ENCODE data around the gene MAGI2. TPM values are rescaled to one million over a fixed set of nuclear protein-coding genes. Genes with fewer than 3 reads are reported as not detected.

Gene MAGI2
- total RNA-seq, 2 experiments from 2014 or later = 0.09 to 0.19 TPM

GRCh38 chr7:79165225-79165624, 288.2 kb downstream of the MAGI2 start:
- Mint-ChIP-seq H3K27me3 (no peaks in the 10 kb centered on the region), H3K27ac (no peak overlapping the region)

GRCh38 chr7:79159040-79159664, 294.3 kb downstream of the MAGI2 start:
- no peak for ATAC-seq
- no peak overlapping the region for H3K4me3 Mint-ChIP-seq
- DNase-seq = no peak
- CTCF ChIA-PET = no interaction called here
- no peaks in the 10 kb centered on the region for H3K4me1 Mint-ChIP-seq
- H3K27ac Mint-ChIP-seq = no peak overlapping the region
- no peaks in the 10 kb centered on the region for H3K27me3 Mint-ChIP-seq
- H3K9me3 Mint-ChIP-seq (ENCODE audit: low read depth) = peaks cover 5% of the 10 kb centered on the region
- no peaks in the 10 kb centered on the region for H3K36me3 Mint-ChIP-seq

More at GRCh38 chr7:79165225-79165624, 288.2 kb downstream of the MAGI2 start:
- DNase-seq (no peak), ATAC-seq (no peak)
- H3K36me3 Mint-ChIP-seq = no peaks in the 10 kb centered on the region
- peaks cover 4% of the 10 kb centered on the region for H3K9me3 Mint-ChIP-seq (ENCODE audit: low read depth)
- CTCF ChIA-PET = no interaction called here
- H3K4me1 Mint-ChIP-seq = no peaks in the 10 kb centered on the region
- H3K4me3 Mint-ChIP-seq = no peak overlapping the region

GRCh38 chr7:79157281-79157680, 296.2 kb downstream of the MAGI2 start:
- Mint-ChIP-seq H3K27ac (no peak overlapping the region), H3K27me3 (no peaks in the 10 kb centered on the region), H3K36me3 (no peaks in the 10 kb centered on the region), H3K4me1 (no peaks in the 10 kb centered on the region), H3K4me3 (no peak overlapping the region), H3K9me3 (ENCODE audit: low read depth) (peaks cover 6% of the 10 kb centered on the region)
- ATAC-seq = no peak
- CTCF ChIA-PET = no interaction called here
- DNase-seq = no peak

GRCh38 chr7:79149831-79150230, 303.6 kb downstream of the MAGI2 start:
- Mint-ChIP-seq H3K27me3 (no peaks in the 10 kb centered on the region), H3K9me3 (ENCODE audit: low read depth) (peaks cover 9% of the 10 kb centered on the region), H3K4me1 (no peaks in the 10 kb centered on the region), H3K4me3 (no peak overlapping the region), H3K27ac (no peak overlapping the region), H3K36me3 (no peaks in the 10 kb centered on the region)
- CTCF ChIA-PET = no interaction called here
- no peak for DNase-seq
- no peak for ATAC-seq

- no peak for ATAC-seq
- CTCF ChIA-PET = no interaction called here
- Mint-ChIP-seq H3K27me3 (no peaks in the 10 kb centered on the region), H3K9me3 (ENCODE audit: low read depth) (peaks cover 11% of the 10 kb centered on the region), H3K4me1 (no peaks in the 10 kb centered on the region), H3K4me3 (no peak overlapping the region), H3K27ac (no peak overlapping the region), H3K36me3 (no peaks in the 10 kb centered on the region)
- DNase-seq = no peak
These were observed 310.8 kb downstream of the MAGI2 start for GRCh38 chr7:79142706-79143105.

- Mint-ChIP-seq H3K27me3 (no peaks in the 10 kb centered on the region), H3K27ac (no peak overlapping the region), H3K4me1 (no peaks in the 10 kb centered on the region), H3K4me3 (no peak overlapping the region), H3K36me3 (no peaks in the 10 kb centered on the region), H3K9me3 (ENCODE audit: low read depth) (peaks cover 9% of the 10 kb centered on the region)
- CTCF ChIA-PET = no interaction called here
- no peak for ATAC-seq
- no peak for DNase-seq
These were observed 312.2 kb downstream of the MAGI2 start for GRCh38 chr7:79141252-79141651.

- Mint-ChIP-seq H3K9me3 (ENCODE audit: low read depth) (peaks cover 8% of the 10 kb centered on the region), H3K4me3 (no peak overlapping the region), H3K36me3 (no peaks in the 10 kb centered on the region), H3K4me1 (no peaks in the 10 kb centered on the region), H3K27ac (no peak overlapping the region), H3K27me3 (no peaks in the 10 kb centered on the region)
- no peak for ATAC-seq
- CTCF ChIA-PET = interaction anchor here (1.5 kb wide), 1 partner anchor 12 kb away, joined by 3 read pairs; no protein-coding TSS in a partner anchor
- no peak for DNase-seq
These were observed 315.5 kb downstream of the MAGI2 start for GRCh38 chr7:79137942-79138341.

GRCh38 chr7:79132844-79133451, 320.5 kb downstream of the MAGI2 start:
- no peaks in the 10 kb centered on the region for H3K27me3 Mint-ChIP-seq
- H3K4me1 Mint-ChIP-seq = no peaks in the 10 kb centered on the region
- no peaks in the 10 kb centered on the region for H3K36me3 Mint-ChIP-seq
- CTCF ChIA-PET = no interaction called here
- ATAC-seq = no peak
- no peak overlapping the region for H3K4me3 Mint-ChIP-seq
- peaks cover 10% of the 10 kb centered on the region for H3K9me3 Mint-ChIP-seq (ENCODE audit: low read depth)
- no peak overlapping the region for H3K27ac Mint-ChIP-seq
- no peak for DNase-seq

- no peaks in the 10 kb centered on the region for H3K27me3 Mint-ChIP-seq
- H3K36me3 Mint-ChIP-seq = no peaks in the 10 kb centered on the region
- ATAC-seq (no peak), DNase-seq (no peak)
- peaks cover 10% of the 10 kb centered on the region for H3K9me3 Mint-ChIP-seq (ENCODE audit: low read depth)
- no peaks in the 10 kb centered on the region for H3K4me1 Mint-ChIP-seq
- CTCF ChIA-PET = no interaction called here
- no peak overlapping the region for H3K4me3 Mint-ChIP-seq
- H3K27ac Mint-ChIP-seq = no peak overlapping the region
These were observed 322.8 kb downstream of the MAGI2 start for GRCh38 chr7:79130715-79131114.

- CTCF ChIA-PET = no interaction called here
- H3K9me3 Mint-ChIP-seq (ENCODE audit: low read depth) = peaks cover 7% of the 10 kb centered on the region
- H3K27ac Mint-ChIP-seq = no peak overlapping the region
- no peak for ATAC-seq
- H3K4me1 Mint-ChIP-seq = no peaks in the 10 kb centered on the region
- no peak overlapping the region for H3K4me3 Mint-ChIP-seq
- no peaks in the 10 kb centered on the region for H3K36me3 Mint-ChIP-seq
- no peaks in the 10 kb centered on the region for H3K27me3 Mint-ChIP-seq
- no peak for DNase-seq
These were observed 329.1 kb downstream of the MAGI2 start for GRCh38 chr7:79124331-79124730.

- ATAC-seq (no peak), DNase-seq (no peak)
- CTCF ChIA-PET = no interaction called here
- no peaks in the 10 kb centered on the region for H3K4me1 Mint-ChIP-seq
- H3K9me3 Mint-ChIP-seq (ENCODE audit: low read depth) = peaks cover 2% of the 10 kb centered on the region
- H3K27me3 Mint-ChIP-seq = no peaks in the 10 kb centered on the region
- H3K36me3 Mint-ChIP-seq = no peaks in the 10 kb centered on the region
- no peak overlapping the region for H3K4me3 Mint-ChIP-seq
- H3K27ac Mint-ChIP-seq = no peak overlapping the region
These were observed 335.3 kb downstream of the MAGI2 start for GRCh38 chr7:79118143-79118542.

- ATAC-seq (no peak), DNase-seq (no peak)
- CTCF ChIA-PET = no interaction called here
- Mint-ChIP-seq H3K4me3 (no peak overlapping the region), H3K4me1 (no peaks in the 10 kb centered on the region), H3K36me3 (no peaks in the 10 kb centered on the region), H3K27ac (no peak overlapping the region), H3K27me3 (no peaks in the 10 kb centered on the region), H3K9me3 (ENCODE audit: low read depth) (peaks cover 4% of the 10 kb centered on the region)
These were observed 357.1 kb downstream of the MAGI2 start for GRCh38 chr7:79096361-79096805.

- Mint-ChIP-seq H3K4me3 (no peak overlapping the region), H3K36me3 (no peaks in the 10 kb centered on the region), H3K27me3 (no peaks in the 10 kb centered on the region), H3K27ac (no peak overlapping the region), H3K9me3 (ENCODE audit: low read depth) (no peaks in the 10 kb centered on the region), H3K4me1 (no peaks in the 10 kb centered on the region)
- CTCF ChIA-PET = no interaction called here
- ATAC-seq (no peak), DNase-seq (no peak)
These were observed 360.0 kb downstream of the MAGI2 start for GRCh38 chr7:79093421-79093820.

- Mint-ChIP-seq H3K9me3 (ENCODE audit: low read depth) (no peaks in the 10 kb centered on the region), H3K27ac (no peak overlapping the region), H3K4me1 (no peaks in the 10 kb centered on the region), H3K27me3 (no peaks in the 10 kb centered on the region), H3K36me3 (no peaks in the 10 kb centered on the region), H3K4me3 (no peak overlapping the region)
- no peak for ATAC-seq
- no peak for DNase-seq
- CTCF ChIA-PET = no interaction called here
These were observed 361.8 kb downstream of the MAGI2 start for GRCh38 chr7:79091661-79092060.

Data from activated CD8-positive, alpha-beta memory T cell treated with anti-CD3 and anti-CD28 coated beads, Interleukin-2, amount 10 ng/mL, durations not matched to agents 7 days and 5 days (primary cell).